A549 (cell line): ENCODE data around the gene ITSN1. TPM values are rescaled to one million over a fixed set of nuclear protein-coding genes. Genes with fewer than 3 reads are reported as not detected.

Experiments used
- ATAC-seq, 2 experiments: fragments of 200-7000 bp in 1 of 2; fragments of >200 bp in 1 of 2; cut with Nextera tagmentation in 1 of 2; cut with Tn5 transposase in 1 of 2; 3 replicates each; pipeline versions ENCODE4 v1.8.0 to v1.9.1; 2018 to 2020; ENCODE audit warnings: mild to moderate bottlenecking in 1 of 2, moderate library complexity in 1 of 2
- CTCF ChIA-PET: fragments of 300-600 bp; sonication (Branson Sonifier 250); formaldehyde crosslinking; extraction: SDS; loops from one replicate; lab custom pipeline; 2021; ENCODE audit warnings: antibody characterized with exemption, inconsistent platforms; lab: Yijun Ruan, JAX
- POLR2A ChIA-PET: fragments of 350-600 bp; formaldehyde crosslinking; extraction: SDS; loops from one replicate; lab custom pipeline; 2021; ENCODE audit warnings: antibody characterized with exemption, inconsistent platforms; lab: Yijun Ruan, JAX
- DNase-seq, 2 experiments: peaks; one replicate each; pipeline versions ENCODE4 v3.0.0 to v3.0.0-alpha.2; 2011 to 2016; ENCODE audit warnings: low read depth in 1 of 2, low spot score in 1 of 2
- FAIRE-seq: peaks from 2 replicates; lab custom pipeline; 2011; peaks lifted over from hg19 to GRCh38; lab: Jason Lieb, UNC
- H3K27ac ChIP-seq, 2 experiments: fragments of >200 bp; sonication (Bioruptor Twin); formaldehyde crosslinking; 3 replicates each; pipeline ENCODE4 v1.5.1; 2016 to 2017
- H3K4me1 ChIP-seq: fragments of >200 bp; sonication (Bioruptor Twin); formaldehyde crosslinking; 3 replicates; pipeline ENCODE4 v1.6.1; 2016
- H3K4me2 ChIP-seq: fragments of >200 bp; sonication (Bioruptor Twin); formaldehyde crosslinking; 3 replicates; pipeline ENCODE4 v1.6.1; 2016
- H3K4me3 ChIP-seq: fragments of >200 bp; sonication (Bioruptor Twin); formaldehyde crosslinking; 3 replicates; pipeline ENCODE4 v1.5.1; 2016
- H3K9me3 ChIP-seq: fragments of >200 bp; sonication (Bioruptor Twin); formaldehyde crosslinking; 3 replicates; pipeline ENCODE4 v1.6.1; 2016
- BHLHE40 ChIP-seq: IDR thresholded peaks from 2 replicates; pipeline ENCODE4 v1.6.1; 2012; ENCODE audit warnings: low read depth, low read length, inconsistent platforms
- CEBPB ChIP-seq, 2 experiments: fragments of >200 bp in 1 of 2; sonication (Bioruptor Twin) in 1 of 2; formaldehyde crosslinking in 1 of 2; IDR thresholded peaks; 2 replicates each; pipeline ENCODE4 v1.6.1; 2012 to 2016
- CHD2 ChIP-seq: fragments of 150-350 bp; IDR thresholded peaks from 2 replicates; pipeline ENCODE4 v1.6.1; 2014; ENCODE audit warnings: low read length; ENCODE audit not compliant: partially characterized antibody
- ESRRA ChIP-seq: fragments of 150-350 bp; IDR thresholded peaks from 2 replicates; pipeline ENCODE4 v1.6.1; 2014; ENCODE audit warnings: mild to moderate bottlenecking, low read length, borderline replicate concordance
- GATA3 ChIP-seq: IDR thresholded peaks from 2 replicates; pipeline ENCODE4 v1.6.1; 2012; ENCODE audit warnings: borderline replicate concordance
- HEYL ChIP-seq: fragments of 250-450 bp; sonication (Bioruptor Pico); IDR thresholded peaks from 2 replicates; pipeline ENCODE4 v1.8.0; 2021; ENCODE audit warnings: mild to moderate bottlenecking, moderate library complexity
- HOXA7 ChIP-seq: fragments of 250-450 bp; sonication (Bioruptor Pico); IDR thresholded peaks from 2 replicates; pipeline ENCODE4 v1.5.0; 2020; ENCODE audit warnings: mild to moderate bottlenecking, moderate library complexity
- HOXB13 ChIP-seq: fragments of 250-450 bp; sonication (Bioruptor Pico); IDR thresholded peaks from 2 replicates; pipeline ENCODE4 v1.5.0; 2020; ENCODE audit warnings: low read depth, mild to moderate bottlenecking, moderate library complexity
- HOXB5 ChIP-seq: fragments of 250-450 bp; sonication (Bioruptor Pico); IDR thresholded peaks from 2 replicates; pipeline ENCODE4 v1.5.0; 2020; ENCODE audit warnings: mild to moderate bottlenecking, moderate library complexity
- JUN ChIP-seq, 2 experiments: fragments of >200 bp; sonication (Bioruptor Twin); formaldehyde crosslinking; IDR thresholded peaks; 2 replicates in 1 of 2; 3 replicates in 1 of 2; pipeline ENCODE4 v1.6.1; 2016 to 2017
- JUNB ChIP-seq: fragments of >200 bp; sonication (Bioruptor Twin); formaldehyde crosslinking; IDR thresholded peaks from 2 replicates; pipeline ENCODE4 v1.6.1; 2016
- MAFK ChIP-seq: fragments of 450-650 bp; IDR thresholded peaks from 2 replicates; pipeline ENCODE4 v1.6.1; 2014; ENCODE audit not compliant: partially characterized antibody
- MAZ ChIP-seq: fragments of 150-350 bp; IDR thresholded peaks from 2 replicates; pipeline ENCODE4 v1.6.1; 2014; ENCODE audit warnings: antibody characterized with exemption, low read depth, low read length, borderline replicate concordance
- NPAS2 ChIP-seq: fragments of 250-450 bp; sonication (Bioruptor Pico); IDR thresholded peaks from 2 replicates; pipeline ENCODE4 v1.8.0; 2022; ENCODE audit warnings: mild to moderate bottlenecking, moderate library complexity, borderline replicate concordance
- NR3C1 ChIP-seq: fragments of >200 bp; sonication (Bioruptor Twin); formaldehyde crosslinking; IDR thresholded peaks from 3 replicates; pipeline ENCODE4 v1.6.1; 2017
- POLR2A ChIP-seq: IDR thresholded peaks from 2 replicates; pipeline ENCODE4 v1.6.1; 2012; ENCODE audit warnings: mild to moderate bottlenecking, low read length
- POLR2AphosphoS2 ChIP-seq: conservative IDR thresholded peaks from 2 replicates; pipeline ENCODE4 v1.6.1; 2012; ENCODE audit warnings: low read length, improper control_type of control experiment, inconsistent platforms
- RARB ChIP-seq: fragments of 250-450 bp; sonication (Bioruptor Pico); IDR thresholded peaks from 2 replicates; pipeline ENCODE4 v1.8.0; 2021; ENCODE audit warnings: mild to moderate bottlenecking, moderate library complexity
- RFX5 ChIP-seq: fragments of 450-650 bp; IDR thresholded peaks from 2 replicates; pipeline ENCODE4 v1.7.1; 2014; ENCODE audit warnings: antibody characterized with exemption, mild to moderate bottlenecking, moderate library complexity
- SREBF2 ChIP-seq: fragments of 450-650 bp; IDR thresholded peaks from 2 replicates; pipeline ENCODE4 v1.6.1; 2014; ENCODE audit warnings: mild to moderate bottlenecking, moderate library complexity
- TFCP2L1 ChIP-seq: fragments of 250-450 bp; sonication (Bioruptor Pico); IDR thresholded peaks from 2 replicates; pipeline ENCODE4 v1.5.0; 2021; ENCODE audit warnings: mild to moderate bottlenecking
- ZFP36 ChIP-seq: fragments of 450-650 bp; IDR thresholded peaks from 2 replicates; pipeline ENCODE4 v1.6.1; 2014; ENCODE audit warnings: borderline replicate concordance; ENCODE audit not compliant: partially characterized antibody
- WGBS: methylation state at CpG from one replicate; pipeline ENCODE4 v1.1.6; 2017; ENCODE audit errors: missing lambda C conversion rate; 5-methylcytosine and 5-hydroxymethylcytosine counted together
- polyA plus RNA-seq, 4 experiments: library from polyadenylated mRNA; depleted of rRNA in 3 of 4; stranded (reverse); fragments of >200 nt; fragmentation: RNase III in 1 of 4; extraction: RNeasy Plus Mini Kit Qiagen cat#74134 plus additional on column Dnase treatment in 1 of 4; gene quantifications; 2 replicates in 3 of 4; 3 replicates in 1 of 4; pipeline ENCODE4 v1.2.3, GENCODE V29; 2011 to 2017
- TF ChIP-seq, protein P1 (sequence below): IDR thresholded peaks from 2 replicates; pipeline ENCODE4 v1.6.1; 2012
- TF ChIP-seq, protein P2 (sequence below): IDR thresholded peaks from 2 replicates; pipeline ENCODE4 v1.6.1; 2012; ENCODE audit warnings: low read depth, borderline replicate concordance

ITSN1 gene
- polyA plus RNA-seq, 2 of the 4 experiments (the other 2 are of a cell fraction), result 15.2 to 23.7 TPM

DNA sequence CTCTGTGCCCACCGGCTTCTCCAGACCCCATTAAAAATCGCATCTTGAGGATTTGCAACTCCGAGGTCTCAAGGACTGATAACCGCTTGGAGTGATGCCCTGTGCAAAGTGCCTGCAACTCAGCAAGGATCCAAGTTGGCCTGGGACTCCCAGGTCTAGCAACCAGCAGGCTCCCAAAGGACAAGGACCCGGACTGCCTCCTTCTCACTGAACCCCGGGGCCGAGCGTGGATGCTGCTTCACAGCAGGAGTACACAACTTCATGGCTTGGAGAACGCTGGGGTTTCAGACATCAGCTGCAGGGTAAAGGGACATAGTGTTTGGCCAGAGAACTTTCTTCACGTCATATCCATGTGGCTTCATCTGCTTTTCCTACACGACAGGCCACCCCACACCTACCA is 208.1 kb downstream of the ITSN1 start:
- DNase-seq, result no peak
- ChIA-PET CTCF (no interaction called here), POLR2A (no interaction called here)
- Histone ChIP-seq H3K4me3 (no peak overlapping the region), H3K4me1 (peaks cover 11% of the 10 kb centered on the region), H3K4me2 (no peak overlapping the region), H3K27ac (no peak overlapping the region), H3K9me3 (no peaks in the 10 kb centered on the region)
- WGBS, result 81% methylated on average over 9 of the region's 11 CpGs
- no peak; a peak in 1 of 6 replicates for ATAC-seq
- TF ChIP-seq NR3C1 (no peak), HOXB5 (CRISPR knock-in tag) (no peak), ZFP36 (no peak), CHD2 (no peak), SREBF2 (no peak), JUN (IDR thresholded peaks at IDR 0.05) (no peak)
- no peak for FAIRE-seq

DNA sequence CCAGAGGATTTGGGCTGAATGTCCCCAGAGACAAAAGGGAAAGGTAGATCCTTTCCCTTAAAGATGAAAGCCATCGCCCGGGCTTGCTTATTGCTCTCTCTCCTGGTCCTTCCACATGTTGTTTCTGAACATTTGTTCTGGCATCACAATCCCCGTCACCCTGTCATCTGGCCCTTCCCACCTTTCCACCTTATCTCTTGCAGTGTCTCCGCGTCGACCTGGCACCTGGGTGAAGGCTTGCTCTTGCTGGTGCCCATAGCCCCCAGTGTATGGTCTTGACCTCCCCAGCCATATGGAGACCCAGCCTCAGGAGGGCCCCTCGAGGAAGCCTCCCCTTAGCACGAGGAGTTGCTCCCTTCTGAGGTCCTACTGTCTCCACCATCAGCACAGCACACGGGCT is 208.7 kb downstream of the ITSN1 start:
- POLR2A ChIA-PET, result no interaction called here
- CTCF ChIA-PET, result no interaction called here
- no peak for DNase-seq
- no peak for FAIRE-seq
- no peak overlapping the region for H3K4me2 ChIP-seq
- 77% methylated on average over 9 of the region's 9 CpGs for WGBS
- H3K4me3 ChIP-seq, result no peak overlapping the region
- H3K9me3 ChIP-seq, result no peaks in the 10 kb centered on the region
- peaks cover 11% of the 10 kb centered on the region for H3K4me1 ChIP-seq
- TF ChIP-seq BHLHE40 (no peak), JUNB (no peak), ZFP36 (no peak), TFCP2L1 (CRISPR knock-in tag) (no peak), GATA3 (no peak), HOXB13 (CRISPR knock-in tag) (no peak), JUN (IDR thresholded peaks at IDR 0.05) (no peak), CEBPB (IDR thresholded peaks at IDR 0.05) (no peak), HEYL (CRISPR knock-in tag) (no peak), ESRRA (no peak), HOXA7 (no peak), NPAS2 (CRISPR knock-in tag) (no peak), RARB (CRISPR knock-in tag) (no peak), RFX5 (no peak), SREBF2 (no peak), MAZ (no peak), MAFK (no peak)
- TF ChIP-seq, protein P1, sequence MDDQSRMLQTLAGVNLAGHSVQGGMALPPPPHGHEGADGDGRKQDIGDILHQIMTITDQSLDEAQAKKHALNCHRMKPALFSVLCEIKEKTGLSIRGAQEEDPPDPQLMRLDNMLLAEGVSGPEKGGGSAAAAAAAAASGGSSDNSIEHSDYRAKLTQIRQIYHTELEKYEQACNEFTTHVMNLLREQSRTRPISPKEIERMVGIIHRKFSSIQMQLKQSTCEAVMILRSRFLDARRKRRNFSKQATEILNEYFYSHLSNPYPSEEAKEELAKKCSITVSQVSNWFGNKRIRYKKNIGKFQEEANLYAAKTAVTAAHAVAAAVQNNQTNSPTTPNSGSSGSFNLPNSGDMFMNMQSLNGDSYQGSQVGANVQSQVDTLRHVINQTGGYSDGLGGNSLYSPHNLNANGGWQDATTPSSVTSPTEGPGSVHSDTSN, result no peak
- TF ChIP-seq, protein P2, sequence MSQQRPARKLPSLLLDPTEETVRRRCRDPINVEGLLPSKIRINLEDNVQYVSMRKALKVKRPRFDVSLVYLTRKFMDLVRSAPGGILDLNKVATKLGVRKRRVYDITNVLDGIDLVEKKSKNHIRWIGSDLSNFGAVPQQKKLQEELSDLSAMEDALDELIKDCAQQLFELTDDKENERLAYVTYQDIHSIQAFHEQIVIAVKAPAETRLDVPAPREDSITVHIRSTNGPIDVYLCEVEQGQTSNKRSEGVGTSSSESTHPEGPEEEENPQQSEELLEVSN, result no peak
- H3K27ac ChIP-seq, result no peak overlapping the region
- ATAC-seq, result no peak

DNA sequence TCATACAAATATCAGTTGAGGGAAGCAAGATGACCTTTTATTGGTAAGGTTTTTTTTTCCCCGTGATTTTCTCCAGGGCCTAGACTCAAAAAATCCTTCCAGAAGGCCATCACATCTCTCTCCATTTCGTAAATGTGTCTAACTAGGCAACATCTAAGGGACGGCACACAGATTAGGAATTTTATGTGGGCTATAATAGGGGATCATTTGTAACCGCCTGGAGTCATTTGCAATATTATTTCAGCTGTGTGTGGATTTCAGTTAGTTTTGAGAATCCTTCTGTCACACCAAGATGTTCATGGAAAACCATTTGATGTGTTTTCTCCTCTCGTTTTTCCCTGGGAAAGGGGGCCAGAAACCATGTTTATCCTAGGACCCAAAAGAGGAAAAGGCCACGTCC is 210.2 kb downstream of the ITSN1 start:
- peaks cover 11% of the 10 kb centered on the region for H3K4me1 ChIP-seq
- ATAC-seq, result no peak
- no peak for TF ChIP-seq NR3C1
- TF ChIP-seq POLR2A, result no peak
- no peak for TF ChIP-seq CEBPB (IDR thresholded peaks at IDR 0.05)
- no peak for TF ChIP-seq ZFP36
- TF ChIP-seq HOXA7, result no peak
- TF ChIP-seq POLR2AphosphoS2, result no peak
- no peak for TF ChIP-seq HOXB13 (CRISPR knock-in tag)
- no peak for TF ChIP-seq MAFK
- TF ChIP-seq, all 56 proteins: peak for 0
- DNase-seq (no peak), FAIRE-seq (no peak)
- CTCF ChIA-PET, result no interaction called here
- Histone ChIP-seq H3K4me2 (no peak overlapping the region), H3K9me3 (no peaks in the 10 kb centered on the region), H3K4me3 (no peak overlapping the region), H3K27ac (no peak overlapping the region)
- POLR2A ChIA-PET, result no interaction called here
- 69% methylated on average over 6 of the region's 6 CpGs for WGBS
